ENCODE measurements around the gene POLR1C.
"Not testable (repeated sequence)": the region's sequence is repeated elsewhere in the genome, so short reads cannot be mapped to it uniquely, and the experiment has no call there.

POLR1C gene
- total RNA-seq: 20.6 to 28.6 (median 24.5) reads per million in 4 donors

GRCh38 chr6:43516697-43517504 lies at the start of gene POLR1C, which contains the start of gene YIPF3:
Gene POLR1C (plus strand): TSS chr6:43517089. CDS start chr6:43517110, 21 bp downstream.
Gene YIPF3 (minus strand): TSS chr6:43516926. CDS start chr6:43516807, 119 bp downstream.
- DNase-seq: peak; percentile 90 to 98 (median 95)

GRCh38 chr6:43467265-43467664 lies 49.6 kb upstream of the POLR1C start:
- not testable (repeated sequence) for DNase-seq

- no peak for DNase-seq
These were observed 49.1 kb upstream of the POLR1C start for GRCh38 chr6:43467752-43468151.

GRCh38 chr6:43468240-43468639 lies 48.6 kb upstream of the POLR1C start:
- no peak for DNase-seq

- no peak for DNase-seq
These were observed 47.9 kb upstream of the POLR1C start for GRCh38 chr6:43468748-43469681.

- no peak for DNase-seq
These were observed 46.9 kb upstream of the POLR1C start for GRCh38 chr6:43469947-43470346.

- no peak for DNase-seq
These were observed 45.5 kb upstream of the POLR1C start for GRCh38 chr6:43471399-43471798.

- DNase-seq: no peak
These were observed 44.4 kb upstream of the POLR1C start for GRCh38 chr6:43472515-43472914.

GRCh38 chr6:43475516-43475915 lies 41.4 kb upstream of the POLR1C start:
- no peak for DNase-seq

- DNase-seq: no peak
These were observed 40.1 kb upstream of the POLR1C start for GRCh38 chr6:43476746-43477145.

GRCh38 chr6:43477235-43478007 lies 39.5 kb upstream of the POLR1C start, which contains the start of gene TJAP1:
Gene TJAP1 (plus strand): TSS chr6:43477570. CDS start chr6:43499002, 21,432 bp downstream.
- DNase-seq: peak; percentile 89 to 95 (median 92)

- no peak for DNase-seq
These were observed 38.9 kb upstream of the POLR1C start for GRCh38 chr6:43478008-43478372.

GRCh38 chr6:43481075-43481474 lies 35.8 kb upstream of the POLR1C start:
- DNase-seq: peak in 1 of 5 donors; percentile 36

- no peak for DNase-seq
These were observed 35.2 kb upstream of the POLR1C start for GRCh38 chr6:43481591-43482236.

GRCh38 chr6:43488667-43489276 lies 28.1 kb upstream of the POLR1C start:
- DNase-seq: no peak

- DNase-seq: no peak
These were observed 27.4 kb upstream of the POLR1C start for GRCh38 chr6:43489277-43490072.

GRCh38 chr6:43490523-43490939 lies 26.4 kb upstream of the POLR1C start:
- DNase-seq: no peak

- no peak for DNase-seq
These were observed 24.9 kb upstream of the POLR1C start for GRCh38 chr6:43491750-43492661.

- DNase-seq: no peak
These were observed 24.2 kb upstream of the POLR1C start for GRCh38 chr6:43492673-43493072.
